Measurements from ENCODE around the gene CAD. TPM values are rescaled to one million over a fixed set of nuclear protein-coding genes. Genes with fewer than 3 reads are reported as not detected.

The CAD gene
- total RNA-seq, 1 donor from 2014 or later, result 38.5 TPM

DNA sequence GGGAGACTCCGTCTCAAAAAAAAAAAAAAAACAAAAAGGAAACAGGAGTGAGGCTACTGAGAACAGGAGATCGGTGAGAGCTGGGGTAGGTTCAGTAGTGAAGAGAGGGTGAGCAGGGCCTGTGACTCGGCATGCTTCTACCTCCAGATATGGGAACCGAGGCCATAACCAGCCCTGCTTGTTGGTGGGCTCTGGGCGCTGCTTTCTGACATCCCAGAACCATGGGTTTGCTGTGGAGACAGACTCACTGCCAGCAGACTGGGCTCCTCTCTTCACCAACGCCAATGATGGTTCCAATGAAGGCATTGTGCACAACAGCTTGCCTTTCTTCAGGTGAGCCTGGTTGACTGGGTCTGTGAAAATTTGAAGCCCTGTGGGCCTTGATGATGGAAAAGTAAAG is 6.2 kb downstream of the CAD start:
- Mint-ChIP-seq H3K4me3 (ENCODE audit: unreplicated experiment) (no peak overlapping the region), H3K9me3 (ENCODE audit: unreplicated experiment) (no peaks in the 10 kb centered on the region), H3K4me1 (ENCODE audit: low read depth, unreplicated experiment) (no peaks in the 10 kb centered on the region), H3K27ac (ENCODE audit: unreplicated experiment) (no peak overlapping the region), H3K36me3 (ENCODE audit: unreplicated experiment) (no peaks in the 10 kb centered on the region), H3K27me3 (ENCODE audit: unreplicated experiment) (peaks cover 5% of the 10 kb centered on the region)
- TF ChIP-seq, protein P1, sequence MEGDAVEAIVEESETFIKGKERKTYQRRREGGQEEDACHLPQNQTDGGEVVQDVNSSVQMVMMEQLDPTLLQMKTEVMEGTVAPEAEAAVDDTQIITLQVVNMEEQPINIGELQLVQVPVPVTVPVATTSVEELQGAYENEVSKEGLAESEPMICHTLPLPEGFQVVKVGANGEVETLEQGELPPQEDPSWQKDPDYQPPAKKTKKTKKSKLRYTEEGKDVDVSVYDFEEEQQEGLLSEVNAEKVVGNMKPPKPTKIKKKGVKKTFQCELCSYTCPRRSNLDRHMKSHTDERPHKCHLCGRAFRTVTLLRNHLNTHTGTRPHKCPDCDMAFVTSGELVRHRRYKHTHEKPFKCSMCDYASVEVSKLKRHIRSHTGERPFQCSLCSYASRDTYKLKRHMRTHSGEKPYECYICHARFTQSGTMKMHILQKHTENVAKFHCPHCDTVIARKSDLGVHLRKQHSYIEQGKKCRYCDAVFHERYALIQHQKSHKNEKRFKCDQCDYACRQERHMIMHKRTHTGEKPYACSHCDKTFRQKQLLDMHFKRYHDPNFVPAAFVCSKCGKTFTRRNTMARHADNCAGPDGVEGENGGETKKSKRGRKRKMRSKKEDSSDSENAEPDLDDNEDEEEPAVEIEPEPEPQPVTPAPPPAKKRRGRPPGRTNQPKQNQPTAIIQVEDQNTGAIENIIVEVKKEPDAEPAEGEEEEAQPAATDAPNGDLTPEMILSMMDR (IDR thresholded peaks at IDR 0.05; ENCODE audit: partially characterized antibody, unreplicated experiment), result no peak
- no peak for DNase-seq

DNA sequence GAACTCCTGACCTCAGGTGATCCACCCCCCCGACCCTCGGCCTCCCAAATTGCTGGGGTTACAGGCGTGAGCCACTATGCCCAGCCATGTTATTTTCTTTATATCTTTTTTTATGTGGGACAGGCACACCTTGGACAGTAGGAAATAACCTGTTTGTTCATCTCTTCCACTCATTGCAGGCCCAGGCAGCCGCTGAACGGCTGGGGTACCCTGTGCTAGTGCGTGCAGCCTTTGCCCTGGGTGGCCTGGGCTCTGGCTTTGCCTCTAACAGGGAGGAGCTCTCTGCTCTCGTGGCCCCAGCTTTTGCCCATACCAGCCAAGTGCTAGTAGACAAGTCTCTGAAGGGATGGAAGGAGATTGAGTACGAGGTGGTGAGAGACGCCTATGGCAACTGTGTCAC is 8.4 kb downstream of the CAD start:
- H3K4me1 Mint-ChIP-seq (ENCODE audit: low read depth, unreplicated experiment), result no peaks in the 10 kb centered on the region
- TF ChIP-seq, protein P1 (IDR thresholded peaks at IDR 0.05; ENCODE audit: partially characterized antibody, unreplicated experiment), result no peak
- no peak overlapping the region for H3K4me3 Mint-ChIP-seq (ENCODE audit: unreplicated experiment)
- H3K27ac Mint-ChIP-seq (ENCODE audit: unreplicated experiment), result no peak overlapping the region
- no peaks in the 10 kb centered on the region for H3K36me3 Mint-ChIP-seq (ENCODE audit: unreplicated experiment)
- no peaks in the 10 kb centered on the region for H3K9me3 Mint-ChIP-seq (ENCODE audit: unreplicated experiment)
- H3K27me3 Mint-ChIP-seq (ENCODE audit: unreplicated experiment), result peaks cover 5% of the 10 kb centered on the region
- DNase-seq, result no peak

DNA sequence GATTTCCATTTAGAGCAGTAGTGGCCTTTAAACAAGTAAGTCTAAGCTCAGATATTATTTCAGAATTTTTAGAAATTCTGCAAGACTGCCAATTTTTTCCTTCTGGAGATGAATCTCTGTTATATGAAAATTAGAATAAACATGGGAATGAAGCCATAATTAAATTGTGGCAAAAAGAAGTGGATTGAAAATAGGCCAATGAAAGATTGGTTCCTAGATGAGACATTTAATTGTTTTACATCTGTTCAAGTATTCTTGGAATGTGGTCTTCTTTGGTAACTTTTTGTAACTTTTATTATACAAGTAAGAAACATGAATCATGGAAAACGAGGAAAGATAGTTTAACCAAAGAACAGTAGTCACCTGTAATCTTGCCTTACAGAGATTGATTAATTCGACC is 10.3 kb downstream of the CAD start:
- no peak overlapping the region for H3K4me3 Mint-ChIP-seq (ENCODE audit: unreplicated experiment)
- peaks cover 5% of the 10 kb centered on the region for H3K27me3 Mint-ChIP-seq (ENCODE audit: unreplicated experiment)
- no peak for DNase-seq
- H3K4me1 Mint-ChIP-seq (ENCODE audit: low read depth, unreplicated experiment), result no peaks in the 10 kb centered on the region
- H3K27ac Mint-ChIP-seq (ENCODE audit: unreplicated experiment), result no peak overlapping the region
- H3K36me3 Mint-ChIP-seq (ENCODE audit: unreplicated experiment), result no peaks in the 10 kb centered on the region
- no peaks in the 10 kb centered on the region for H3K9me3 Mint-ChIP-seq (ENCODE audit: unreplicated experiment)
- TF ChIP-seq, protein P1 (IDR thresholded peaks at IDR 0.05; ENCODE audit: partially characterized antibody, unreplicated experiment), result no peak

DNA sequence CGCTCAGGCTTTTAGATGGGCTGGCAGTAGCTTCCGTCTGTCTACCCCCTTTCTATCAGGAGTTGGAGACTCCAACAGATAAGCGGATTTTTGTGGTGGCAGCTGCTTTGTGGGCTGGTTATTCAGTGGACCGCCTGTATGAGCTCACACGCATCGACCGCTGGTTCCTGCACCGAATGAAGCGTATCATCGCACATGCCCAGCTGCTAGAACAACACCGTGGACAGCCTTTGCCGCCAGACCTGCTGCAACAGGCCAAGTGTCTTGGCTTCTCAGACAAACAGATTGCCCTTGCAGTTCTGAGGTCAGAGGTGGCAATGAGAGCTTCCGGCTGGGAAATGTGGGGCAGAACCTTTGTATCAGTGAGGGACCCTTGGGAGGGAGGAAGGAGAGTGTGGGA is 14.8 kb downstream of the CAD start:
- DNase-seq, result no peak
- H3K36me3 Mint-ChIP-seq (ENCODE audit: unreplicated experiment), result peaks cover 13% of the 10 kb centered on the region
- peaks cover 2% of the 10 kb centered on the region for H3K9me3 Mint-ChIP-seq (ENCODE audit: unreplicated experiment)
- H3K4me3 Mint-ChIP-seq (ENCODE audit: unreplicated experiment), result no peak overlapping the region
- H3K27me3 Mint-ChIP-seq (ENCODE audit: unreplicated experiment), result peaks cover 2% of the 10 kb centered on the region
- TF ChIP-seq, protein P1 (IDR thresholded peaks at IDR 0.05; ENCODE audit: partially characterized antibody, unreplicated experiment), result no peak
- no peaks in the 10 kb centered on the region for H3K4me1 Mint-ChIP-seq (ENCODE audit: low read depth, unreplicated experiment)
- no peak overlapping the region for H3K27ac Mint-ChIP-seq (ENCODE audit: unreplicated experiment)

DNA sequence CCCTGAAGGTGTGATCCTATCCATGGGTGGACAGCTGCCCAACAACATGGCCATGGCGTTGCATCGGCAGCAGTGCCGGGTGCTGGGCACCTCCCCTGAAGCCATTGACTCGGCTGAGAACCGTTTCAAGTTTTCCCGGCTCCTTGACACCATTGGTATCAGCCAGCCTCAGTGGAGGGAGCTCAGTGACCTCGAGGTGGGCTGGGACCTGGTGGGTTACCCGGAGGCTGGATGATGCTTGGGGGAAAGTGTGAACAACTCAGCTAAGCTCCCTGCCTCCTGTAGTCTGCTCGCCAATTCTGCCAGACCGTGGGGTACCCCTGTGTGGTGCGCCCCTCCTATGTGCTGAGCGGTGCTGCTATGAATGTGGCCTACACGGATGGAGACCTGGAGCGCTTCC is 16.2 kb downstream of the CAD start:
- Mint-ChIP-seq H3K36me3 (ENCODE audit: unreplicated experiment) (peaks cover 13% of the 10 kb centered on the region), H3K4me3 (ENCODE audit: unreplicated experiment) (no peak overlapping the region), H3K27ac (ENCODE audit: unreplicated experiment) (no peak overlapping the region), H3K27me3 (ENCODE audit: unreplicated experiment) (peaks cover 2% of the 10 kb centered on the region), H3K9me3 (ENCODE audit: unreplicated experiment) (peaks cover 2% of the 10 kb centered on the region), H3K4me1 (ENCODE audit: low read depth, unreplicated experiment) (no peaks in the 10 kb centered on the region)
- TF ChIP-seq, protein P1 (IDR thresholded peaks at IDR 0.05; ENCODE audit: partially characterized antibody, unreplicated experiment), result no peak
- DNase-seq, result no peak
